ENCODE results near the gene BTF3L4.

Gene BTF3L4

GRCh38 chr1:52127181-52128180 lies 71.4 kb downstream of the BTF3L4 start:
- peak in 1 of 2 donors; percentile 37 for DNase-seq

- DNase-seq: peak in 1 of 2 donors; percentile 42
Observed at GRCh38 chr1:52139817-52140540, 83.9 kb downstream of the BTF3L4 start.

All from CD4-positive, alpha-beta T cell treated with Interleukin-4 for 1 hour (primary cell).